GM12891 (cell line): Measurements from ENCODE around the gene TNFRSF25.

Experiments used
- POLR2A ChIP-seq: IDR thresholded peaks from 2 replicates; pipeline ENCODE4 v1.6.1; 2011; ENCODE audit warnings: low read depth, low read length, control low read depth
- POLR2AphosphoS5 ChIP-seq: IDR thresholded peaks from 2 replicates; pipeline ENCODE4 v1.6.1; 2011; ENCODE audit warnings: low read depth, low read length, control low read depth
- TAF1 ChIP-seq: IDR thresholded peaks from 2 replicates; pipeline ENCODE4 v1.6.1; 2011; ENCODE audit warnings: low read depth, low read length, control low read depth

GRCh38 chr1:6472391-6472790, 6.4 kb upstream of the TNFRSF25 start:
- no peak for TF ChIP-seq POLR2A
- TF ChIP-seq TAF1, result no peak
- no peak for TF ChIP-seq POLR2AphosphoS5
